Measurements from ENCODE around the gene CHMP4A. TPM values are rescaled to one million over a fixed set of nuclear protein-coding genes. Genes with fewer than 3 reads are reported as not detected.
A peak's percentile ranks its signal among the peaks of the same experiment; 100 is the strongest.

CHMP4A gene
- total RNA-seq, 2 experiments from 2014 or later = 83.2 to 93.4 TPM

DNA sequence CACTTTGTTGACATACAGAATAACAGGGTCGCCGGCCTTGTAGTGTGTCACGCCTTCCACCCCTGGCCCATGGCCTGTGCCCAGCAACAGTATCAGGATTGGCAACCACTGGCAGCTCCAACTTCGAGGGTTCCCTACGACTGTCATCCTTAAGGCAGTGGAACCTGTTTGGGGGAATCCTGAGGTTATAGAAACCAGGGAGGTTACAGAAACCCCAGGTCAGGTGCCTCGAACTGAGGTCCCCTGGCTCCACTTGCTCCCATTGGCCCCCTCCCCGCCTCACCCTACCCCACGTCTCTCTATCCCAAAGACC is 18.5 kb downstream of the CHMP4A start:
- H3K36me3 Mint-ChIP-seq (ENCODE audit: low read depth) = peaks cover 61% of the 10 kb centered on the region
- no peaks in the 10 kb centered on the region for H3K9me3 Mint-ChIP-seq (ENCODE audit: insufficient read depth)
- peaks cover 62% of the 10 kb centered on the region for H3K4me1 Mint-ChIP-seq (ENCODE audit: low read depth)
- H3K27me3 Mint-ChIP-seq (ENCODE audit: low read depth) = no peaks in the 10 kb centered on the region
- H3K27ac Mint-ChIP-seq = peak overlapping the region; percentile 96
- H3K4me3 Mint-ChIP-seq = peak overlapping the region; percentile 88
- no peak for DNase-seq
- no peak for ATAC-seq
- ChIA-PET POLR2A (interaction anchor here (1.0 to 4.3 kb wide), 14 partner anchors 9 to 236 kb away, joined by 3 to 87 read pairs (median 12); partner anchors contain the start of genes CHMP4A, DCAF11, EMC9 and IRF9), CTCF (interaction anchor here (0.8 to 3.6 kb wide), 10 partner anchors 18 to 139 kb away, joined by 3 to 24 read pairs (median 4); partner anchors contain the start of genes CHMP4A, EMC9, IRF9 and MDP1)

DNA sequence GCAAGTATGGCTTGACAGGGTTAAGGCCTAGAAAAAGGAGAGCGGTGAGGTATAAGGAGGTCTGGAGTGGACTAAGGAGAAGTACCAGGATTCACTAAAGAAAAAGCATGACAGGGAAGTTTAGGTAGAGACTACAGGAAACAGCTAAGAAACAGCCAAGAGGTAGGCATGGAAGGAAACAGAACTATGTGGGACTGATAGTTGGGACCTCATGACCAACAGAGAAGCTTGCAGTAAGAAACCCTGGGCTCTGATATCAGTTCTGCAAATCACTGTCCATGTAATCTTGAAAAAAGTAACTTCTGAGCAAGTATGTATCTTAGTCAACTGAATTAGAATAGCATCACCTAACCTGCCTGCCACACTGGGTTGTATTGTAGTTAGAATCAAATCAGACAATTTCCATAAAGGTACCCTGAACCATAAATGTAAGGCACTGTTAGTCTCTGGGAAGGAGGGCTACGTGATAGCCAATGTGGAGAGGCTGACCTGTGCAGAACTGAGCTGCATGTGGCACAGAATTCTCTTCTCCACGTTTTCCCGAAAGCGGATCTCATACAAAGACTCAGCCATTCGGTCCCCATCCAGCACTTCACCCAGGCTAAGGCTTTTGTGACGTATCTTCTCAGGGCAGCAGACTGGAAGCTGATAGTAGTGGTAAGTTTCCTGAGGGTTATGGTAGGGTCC is 19.0 kb downstream of the CHMP4A start:
- ATAC-seq = no peak
- peak overlapping the region; percentile 88 for H3K4me3 Mint-ChIP-seq

DNA sequence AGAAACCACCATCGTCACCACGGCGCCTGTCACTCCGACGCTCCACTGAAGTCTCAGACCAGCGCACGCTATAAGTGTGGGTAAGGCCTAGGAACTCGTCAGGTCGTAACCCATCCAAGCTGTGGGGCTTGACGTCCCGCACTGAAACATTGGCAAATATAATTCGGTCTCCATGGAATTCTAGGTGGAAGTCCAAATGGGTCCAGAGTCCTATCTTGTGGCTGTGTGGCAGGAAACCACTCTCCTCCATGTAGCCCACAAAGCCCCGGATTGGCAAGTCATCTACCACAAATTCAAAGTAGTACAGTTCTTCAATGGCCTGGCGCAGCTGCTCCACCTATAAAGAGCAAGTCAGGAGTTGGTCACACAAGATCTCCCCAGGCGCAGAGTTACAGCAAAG is 20.4 kb downstream of the CHMP4A start:
- H3K36me3 Mint-ChIP-seq (ENCODE audit: low read depth) = peaks cover 51% of the 10 kb centered on the region
- peak overlapping the region; percentile 20 for H3K27ac Mint-ChIP-seq
- H3K9me3 Mint-ChIP-seq (ENCODE audit: insufficient read depth) = no peaks in the 10 kb centered on the region
- DNase-seq = no peak
- CTCF ChIA-PET = no interaction called here
- H3K4me3 Mint-ChIP-seq = peak overlapping the region; percentile 15
- POLR2A ChIA-PET = interaction anchor here (4.3 kb wide), 1 partner anchor 20 kb away, joined by 87 read pairs; the partner anchor contains the start of genes CHMP4A and MDP1
- H3K27me3 Mint-ChIP-seq (ENCODE audit: low read depth) = no peaks in the 10 kb centered on the region
- no peak for ATAC-seq
- H3K4me1 Mint-ChIP-seq (ENCODE audit: low read depth) = peaks cover 63% of the 10 kb centered on the region

More for the DNA sequence above, 19.0 kb downstream of the CHMP4A start:
- ChIA-PET POLR2A (interaction anchor here (0.6 to 4.3 kb wide), 14 partner anchors 9 to 236 kb away, joined by 3 to 87 read pairs (median 12); partner anchors contain the start of genes CHMP4A, DCAF11, EMC9 and IRF9), CTCF (interaction anchor here (0.8 to 3.6 kb wide), 9 partner anchors 19 to 139 kb away, joined by 3 to 24 read pairs (median 4); partner anchors contain the start of genes CHMP4A, CIDEB, EMC9 and IRF9)
- DNase-seq = no peak
- peaks cover 56% of the 10 kb centered on the region for H3K36me3 Mint-ChIP-seq (ENCODE audit: low read depth)
- H3K9me3 Mint-ChIP-seq (ENCODE audit: insufficient read depth) = no peaks in the 10 kb centered on the region
- H3K4me1 Mint-ChIP-seq (ENCODE audit: low read depth) = peaks cover 61% of the 10 kb centered on the region
- H3K27ac Mint-ChIP-seq = peak overlapping the region; percentile 96
- H3K27me3 Mint-ChIP-seq (ENCODE audit: low read depth) = no peaks in the 10 kb centered on the region

DNA sequence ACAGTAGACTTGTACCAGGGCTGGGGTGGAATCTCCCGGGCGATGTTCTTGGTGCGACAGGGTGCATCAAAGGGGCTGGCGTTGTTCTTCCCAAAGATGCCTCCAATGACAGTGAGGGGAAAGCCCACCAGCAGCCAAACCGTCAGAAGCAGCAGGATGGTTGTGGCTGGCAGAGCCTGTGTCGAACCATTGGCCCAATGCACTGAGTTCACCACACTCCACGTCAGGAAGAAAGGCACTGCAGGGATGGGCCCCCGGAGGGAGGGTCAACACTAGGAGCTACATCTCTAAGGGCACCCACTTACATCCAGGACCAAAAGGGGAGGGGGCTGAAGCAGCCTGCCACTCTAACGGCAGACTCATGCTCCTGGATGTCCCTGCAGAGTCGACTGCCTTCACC is 22.9 kb downstream of the CHMP4A start:
- POLR2A ChIA-PET = interaction anchor here (1.3 kb wide), 1 partner anchor 25 kb away, joined by 4 read pairs; the partner anchor contains the start of gene MDP1
- no peaks in the 10 kb centered on the region for H3K9me3 Mint-ChIP-seq (ENCODE audit: insufficient read depth)

DNA sequence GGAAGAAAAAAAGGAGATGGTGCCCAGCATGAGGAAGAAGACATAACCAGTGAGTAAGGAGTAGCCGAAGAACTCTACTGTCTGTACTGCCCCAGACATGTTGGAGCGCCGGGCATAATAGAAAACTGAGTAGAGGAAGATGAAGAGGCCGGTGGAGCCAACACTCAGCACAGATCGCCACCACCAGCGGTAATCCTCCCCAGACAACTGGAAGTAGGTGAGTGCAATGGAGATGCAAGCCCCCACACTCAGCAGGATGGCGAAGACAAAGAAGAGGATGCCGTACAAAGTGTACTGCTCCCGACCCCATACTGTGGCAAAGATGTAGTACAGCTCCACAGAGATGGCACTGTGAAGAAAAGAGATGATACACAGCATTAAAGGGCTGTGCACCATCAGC is 23.8 kb downstream of the CHMP4A start:
- DNase-seq (no peak), ATAC-seq (no peak)
- peak overlapping the region; percentile 61 for H3K27ac Mint-ChIP-seq
- H3K36me3 Mint-ChIP-seq (ENCODE audit: low read depth) = peaks cover 46% of the 10 kb centered on the region
- H3K27me3 Mint-ChIP-seq (ENCODE audit: low read depth) = no peaks in the 10 kb centered on the region
- no peaks in the 10 kb centered on the region for H3K9me3 Mint-ChIP-seq (ENCODE audit: insufficient read depth)
- H3K4me3 Mint-ChIP-seq = no peak overlapping the region
- CTCF ChIA-PET = interaction anchor here (0.6 to 2.2 kb wide), 8 partner anchors 24 to 242 kb away, joined by 3 to 16 read pairs (median 4); partner anchors contain the start of genes CHMP4A, CIDEB, IRF9 and MDP1
- POLR2A ChIA-PET = interaction anchor here (0.6 to 4.9 kb wide), 12 partner anchors 10 to 110 kb away, joined by 3 to 85 read pairs (median 4); partner anchors contain the start of genes CHMP4A, IRF9, MDP1 and PSME1
- H3K4me1 Mint-ChIP-seq (ENCODE audit: low read depth) = peaks cover 56% of the 10 kb centered on the region

More for the DNA sequence above, 22.9 kb downstream of the CHMP4A start:
- Mint-ChIP-seq H3K4me3 (no peak overlapping the region), H3K36me3 (ENCODE audit: low read depth) (peaks cover 47% of the 10 kb centered on the region), H3K4me1 (ENCODE audit: low read depth) (peaks cover 63% of the 10 kb centered on the region), H3K27ac (no peak overlapping the region), H3K27me3 (ENCODE audit: low read depth) (no peaks in the 10 kb centered on the region)
- CTCF ChIA-PET = interaction anchor here (1.7 kb wide), 1 partner anchor 52 kb away, joined by 3 read pairs; the partner anchor contains the start of gene TINF2
- DNase-seq (no peak), ATAC-seq (no peak)

DNA sequence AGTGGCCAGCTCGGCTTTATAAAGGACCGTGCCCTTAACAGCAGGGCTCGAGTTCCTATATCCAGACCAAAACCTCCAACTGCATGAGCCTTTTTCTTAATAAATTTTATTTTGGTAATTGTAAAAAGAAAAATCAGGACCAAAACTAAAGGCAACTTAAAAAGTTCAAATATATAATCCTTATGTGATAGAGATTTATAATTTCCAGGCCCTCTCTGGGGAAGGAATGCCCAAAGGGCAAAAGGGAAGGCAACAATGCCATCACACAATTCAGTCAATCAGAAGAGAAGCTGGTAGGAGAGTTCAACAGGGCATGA is 24.3 kb downstream of the CHMP4A start:
- ChIA-PET POLR2A (interaction anchor here (0.6 to 4.9 kb wide), 14 partner anchors 9 to 109 kb away, joined by 3 to 85 read pairs (median 6); partner anchors contain the start of genes CHMP4A, IRF9, MDP1 and PCK2), CTCF (interaction anchor here (0.6 to 2.2 kb wide), 9 partner anchors 25 to 243 kb away, joined by 3 to 16 read pairs (median 4); partner anchors contain the start of genes CHMP4A, CIDEB, IRF9 and MDP1)
- ATAC-seq = no peak
- peaks cover 43% of the 10 kb centered on the region for H3K36me3 Mint-ChIP-seq (ENCODE audit: low read depth)
- peak overlapping the region; percentile 87 for H3K27ac Mint-ChIP-seq
- no peak for DNase-seq
- peak overlapping the region; percentile 92 for H3K4me3 Mint-ChIP-seq
- no peaks in the 10 kb centered on the region for H3K9me3 Mint-ChIP-seq (ENCODE audit: insufficient read depth)
- peaks cover 52% of the 10 kb centered on the region for H3K4me1 Mint-ChIP-seq (ENCODE audit: low read depth)
- H3K27me3 Mint-ChIP-seq (ENCODE audit: low read depth) = no peaks in the 10 kb centered on the region

DNA sequence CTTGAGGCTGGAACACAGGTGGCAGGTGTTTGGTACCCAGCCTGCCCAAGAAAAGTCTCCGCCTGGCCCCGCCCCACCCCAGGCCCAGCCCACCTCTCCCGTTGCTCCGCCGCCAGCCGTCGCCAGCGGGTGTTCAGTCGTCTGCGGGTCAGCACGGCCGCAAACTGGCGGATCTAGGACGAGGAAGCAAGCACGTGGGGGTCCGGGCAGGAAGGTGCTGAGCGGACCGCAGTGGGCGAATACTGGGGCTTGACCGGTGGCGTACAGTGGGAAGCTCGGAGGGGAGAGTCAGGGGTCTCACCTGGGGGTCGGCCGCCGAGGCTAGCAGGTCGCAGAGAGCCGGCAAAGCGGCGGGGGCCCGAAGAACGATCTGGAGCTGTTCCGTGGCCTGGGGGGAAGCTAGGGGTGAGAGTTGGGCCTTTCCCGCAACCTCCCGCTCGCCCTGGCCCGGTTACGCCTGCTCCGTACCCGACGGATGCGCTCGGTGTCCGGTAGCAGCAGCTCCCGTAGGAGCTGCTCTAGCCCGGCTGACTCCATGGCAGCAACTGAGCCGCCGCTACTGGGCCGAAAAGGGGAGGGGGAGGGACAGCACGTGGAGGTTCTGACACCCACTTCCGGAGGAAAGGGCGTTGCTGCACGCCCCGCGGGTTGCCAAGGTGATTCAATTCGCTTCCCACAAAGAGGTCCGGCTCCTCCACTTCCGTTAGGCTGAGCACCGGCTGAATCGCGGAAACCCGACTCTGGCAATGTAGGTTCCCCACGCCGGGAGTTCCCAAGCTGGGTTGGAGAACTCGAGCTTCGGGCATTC is 24.8 kb downstream of the CHMP4A start, which contains the start of gene IPO4:
Gene IPO4, minus strand, starts transcription at position 566 of the 808 bp plus-strand sequence. Its CDS starts 29 bp downstream, at position 537.
- H3K27ac Mint-ChIP-seq = peak within 1 kb of the TSS; percentile 87
- H3K36me3 Mint-ChIP-seq (ENCODE audit: low read depth) = peaks cover 42% of the 10 kb centered on the region
- no peaks in the 10 kb centered on the region for H3K27me3 Mint-ChIP-seq (ENCODE audit: low read depth)
- ChIA-PET POLR2A (interaction anchor here (0.8 to 4.9 kb wide), 12 partner anchors 9 to 109 kb away, joined by 3 to 85 read pairs (median 6); partner anchors contain the start of genes CHMP4A, IRF9, MDP1 and PCK2), CTCF (interaction anchor here (0.6 to 2.2 kb wide), 11 partner anchors 10 to 243 kb away, joined by 3 to 16 read pairs (median 3); partner anchors contain the start of genes CHMP4A, CIDEB, IRF9 and MDP1)
- no peaks in the 10 kb centered on the region for H3K9me3 Mint-ChIP-seq (ENCODE audit: insufficient read depth)
- DNase-seq (peak; percentile 97), ATAC-seq (peak; percentile 84)
- peaks cover 49% of the 10 kb centered on the region for H3K4me1 Mint-ChIP-seq (ENCODE audit: low read depth)
- H3K4me3 Mint-ChIP-seq = peak within 1 kb of the TSS; percentile 92

DNA sequence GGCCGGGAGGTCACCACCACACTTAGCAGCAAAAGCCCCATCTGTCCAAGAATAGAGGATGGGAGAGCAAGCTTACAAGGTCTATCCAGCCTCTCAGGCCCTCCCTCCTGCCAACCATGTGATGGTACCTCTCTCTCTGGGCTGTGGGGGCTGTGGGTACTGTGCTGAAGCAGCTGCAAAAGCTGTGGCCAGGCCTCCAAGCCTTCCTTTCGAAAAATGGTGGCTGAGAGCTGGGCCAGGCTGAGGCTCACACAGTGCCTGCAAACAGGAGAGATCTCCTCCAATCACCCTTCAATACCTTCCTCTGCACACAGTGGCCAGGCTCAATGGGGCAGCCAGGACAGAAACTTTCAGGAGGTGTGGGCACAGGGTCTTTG is 25.8 kb downstream of the CHMP4A start:
- ChIA-PET POLR2A (interaction anchor here (0.9 to 4.9 kb wide), 8 partner anchors 8 to 52 kb away, joined by 3 to 85 read pairs (median 14); partner anchors contain the start of genes CHMP4A, IRF9, MDP1 and PSME1), CTCF (interaction anchor here (0.9 to 2.8 kb wide), 6 partner anchors 9 to 130 kb away, joined by 3 to 9 read pairs (median 3); partner anchors contain the start of genes IRF9 and TINF2)

DNA sequence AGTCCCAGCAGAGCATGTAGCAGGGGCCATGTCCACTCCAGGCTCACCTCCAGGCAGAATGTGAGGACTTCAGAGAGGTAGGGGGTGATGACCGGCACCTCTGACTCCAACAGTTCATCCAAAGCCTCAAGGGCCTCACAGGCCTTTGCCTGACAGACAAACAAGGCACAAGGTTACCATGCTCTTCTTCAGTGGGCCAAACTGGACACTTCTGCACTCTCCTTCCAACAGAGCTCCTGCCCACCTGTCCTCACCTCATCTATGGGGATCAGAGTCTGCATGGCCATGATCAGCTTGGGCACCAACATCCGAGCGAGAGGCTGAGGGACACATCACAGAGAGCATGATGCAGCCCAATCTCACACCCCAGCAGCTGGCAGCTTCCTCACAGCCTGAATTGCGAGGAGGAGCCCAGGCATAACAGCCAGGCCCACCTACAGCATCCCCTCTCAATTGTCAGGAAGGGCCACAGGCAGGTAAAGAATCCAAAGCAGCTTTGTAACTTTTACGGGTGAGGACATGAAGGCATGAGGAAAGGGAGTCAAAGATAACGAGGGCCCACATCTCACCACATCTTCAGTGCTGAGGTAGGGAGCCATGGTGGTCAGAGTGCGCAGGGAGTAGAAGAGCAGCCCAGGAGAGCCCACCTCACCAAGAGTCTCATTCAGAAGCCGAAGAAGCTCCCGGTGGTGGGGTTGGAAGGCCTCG is 26.3 kb downstream of the CHMP4A start:
- H3K9me3 Mint-ChIP-seq (ENCODE audit: insufficient read depth) = no peaks in the 10 kb centered on the region
- H3K4me1 Mint-ChIP-seq (ENCODE audit: low read depth) = peaks cover 37% of the 10 kb centered on the region
- DNase-seq (no peak), ATAC-seq (no peak)
- H3K36me3 Mint-ChIP-seq (ENCODE audit: low read depth) = peaks cover 41% of the 10 kb centered on the region
- H3K4me3 Mint-ChIP-seq = peak overlapping the region; percentile 92
- no peaks in the 10 kb centered on the region for H3K27me3 Mint-ChIP-seq (ENCODE audit: low read depth)
- ChIA-PET POLR2A (interaction anchor here (0.9 to 4.9 kb wide), 7 partner anchors 8 to 40 kb away, joined by 3 to 85 read pairs (median 14); partner anchors contain the start of genes CHMP4A, IRF9, MDP1 and PSME2), CTCF (interaction anchor here (0.9 to 2.8 kb wide), 5 partner anchors 11 to 130 kb away, joined by 3 to 9 read pairs (median 3); partner anchors contain the start of genes IRF9 and MDP1)
- H3K27ac Mint-ChIP-seq = peak overlapping the region; percentile 68

More for the DNA sequence above, 25.8 kb downstream of the CHMP4A start:
- H3K4me3 Mint-ChIP-seq = peak overlapping the region; percentile 92
- peaks cover 42% of the 10 kb centered on the region for H3K4me1 Mint-ChIP-seq (ENCODE audit: low read depth)
- H3K36me3 Mint-ChIP-seq (ENCODE audit: low read depth) = peaks cover 43% of the 10 kb centered on the region
- DNase-seq = no peak
- peak overlapping the region; percentile 87 for H3K27ac Mint-ChIP-seq
- H3K27me3 Mint-ChIP-seq (ENCODE audit: low read depth) = no peaks in the 10 kb centered on the region
- no peak for ATAC-seq
- H3K9me3 Mint-ChIP-seq (ENCODE audit: insufficient read depth) = no peaks in the 10 kb centered on the region

DNA sequence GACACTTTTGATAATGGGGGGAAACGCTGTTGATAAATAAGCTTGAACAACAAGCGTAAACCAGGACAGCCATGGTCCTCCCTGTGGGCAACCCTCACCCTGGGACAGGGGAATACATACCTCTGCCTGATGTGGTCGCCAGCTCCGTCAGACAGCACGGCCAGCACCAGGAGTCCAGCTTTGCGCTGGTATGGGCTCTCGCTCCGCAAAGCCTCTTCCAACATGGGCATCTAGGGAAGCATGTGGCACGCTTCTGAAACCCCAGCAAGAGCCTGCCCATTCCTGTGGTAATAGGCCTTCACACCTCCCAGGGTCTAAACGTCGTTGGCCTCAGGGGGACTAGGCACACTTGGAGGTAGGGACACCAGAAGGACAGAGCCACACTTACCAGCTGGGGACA is 27.5 kb downstream of the CHMP4A start:
- ATAC-seq = no peak
- ChIA-PET CTCF (interaction anchor here (0.7 to 2.8 kb wide), 2 partner anchors 23 to 25 kb away, joined by 3 to 9 read pairs; partner anchors contain the start of gene IRF9), POLR2A (interaction anchor here (0.6 to 4.9 kb wide), 4 partner anchors 10 to 23 kb away, joined by 3 to 85 read pairs (median 20); partner anchors contain the start of genes IRF9, REC8 and TM9SF1)
- Mint-ChIP-seq H3K27ac (no peak overlapping the region), H3K36me3 (ENCODE audit: low read depth) (peaks cover 39% of the 10 kb centered on the region), H3K4me3 (no peak overlapping the region), H3K4me1 (ENCODE audit: low read depth) (peaks cover 33% of the 10 kb centered on the region), H3K9me3 (ENCODE audit: insufficient read depth) (no peaks in the 10 kb centered on the region), H3K27me3 (ENCODE audit: low read depth) (no peaks in the 10 kb centered on the region)
- no peak for DNase-seq

Data from activated CD8-positive, alpha-beta T cell treated with anti-CD3 and anti-CD28 coated beads, Interleukin-2, amount 10 ng/mL, durations not matched to agents 7 days and 5 days (primary cell).